ENCODE results near the gene OTOP2.
"Not testable (repeated sequence)": the region's sequence is repeated elsewhere in the genome, so short reads cannot be mapped to it uniquely, and the experiment has no call there.

OTOP2 gene

DNA sequence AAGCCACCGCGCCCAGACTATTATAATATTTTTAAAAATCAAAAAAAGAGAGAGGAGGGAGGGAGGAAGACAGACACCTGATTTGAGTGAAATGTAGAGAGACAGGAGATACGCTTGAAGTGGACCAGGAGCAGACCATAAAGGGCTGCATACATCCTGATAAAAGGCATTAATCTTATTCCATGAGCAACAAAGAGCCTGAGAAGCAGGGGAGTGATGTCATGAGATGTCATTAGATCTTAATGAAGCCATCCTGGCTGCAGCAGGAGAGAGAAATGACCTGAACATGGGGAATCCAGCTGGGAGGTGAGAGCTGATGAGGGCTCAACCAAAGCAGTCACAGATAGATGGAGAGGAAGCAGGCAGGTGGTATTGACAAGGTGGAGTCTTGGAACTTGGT lies 53.7 kb downstream of the OTOP2 start:
- no peak for DNase-seq

- DNase-seq = no peak
Measured at GRCh38 chr17:74978240-74978639, 54.2 kb downstream of the OTOP2 start.

GRCh38 chr17:74979408-74980146 lies 55.5 kb downstream of the OTOP2 start:
- DNase-seq = no peak

DNA sequence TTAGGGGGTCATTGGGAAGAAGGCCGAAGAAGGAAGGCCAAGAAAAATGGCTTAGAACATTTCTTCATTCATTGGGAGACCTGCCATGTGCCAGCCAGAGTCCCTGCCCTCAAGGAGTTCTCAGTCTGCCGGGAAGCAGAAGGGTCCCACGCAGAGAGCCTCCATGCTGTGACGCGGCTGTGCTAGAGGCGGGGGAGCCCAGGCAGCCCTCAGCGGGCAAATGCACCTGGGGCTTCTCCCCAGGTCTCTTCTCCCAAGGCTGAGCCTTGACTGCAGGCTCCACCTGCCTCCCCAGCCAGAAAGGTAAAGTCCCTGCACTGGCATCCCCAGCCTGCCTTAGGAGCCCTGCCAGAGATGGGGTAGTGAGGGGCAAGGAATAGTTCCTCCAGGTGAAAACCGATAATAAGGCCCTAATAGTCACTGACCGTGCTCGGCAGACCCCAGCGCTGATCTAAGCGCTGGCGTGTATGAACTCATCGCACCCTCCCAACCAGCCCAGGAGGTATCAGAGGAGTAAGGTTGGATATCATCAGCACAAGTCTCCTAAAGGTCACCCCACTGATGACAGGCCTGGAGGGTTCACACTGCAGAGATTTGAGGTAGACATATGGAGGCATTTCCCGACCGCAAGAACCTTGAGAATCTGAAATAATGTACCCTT lies 57.4 kb downstream of the OTOP2 start:
- no peak for DNase-seq

DNA sequence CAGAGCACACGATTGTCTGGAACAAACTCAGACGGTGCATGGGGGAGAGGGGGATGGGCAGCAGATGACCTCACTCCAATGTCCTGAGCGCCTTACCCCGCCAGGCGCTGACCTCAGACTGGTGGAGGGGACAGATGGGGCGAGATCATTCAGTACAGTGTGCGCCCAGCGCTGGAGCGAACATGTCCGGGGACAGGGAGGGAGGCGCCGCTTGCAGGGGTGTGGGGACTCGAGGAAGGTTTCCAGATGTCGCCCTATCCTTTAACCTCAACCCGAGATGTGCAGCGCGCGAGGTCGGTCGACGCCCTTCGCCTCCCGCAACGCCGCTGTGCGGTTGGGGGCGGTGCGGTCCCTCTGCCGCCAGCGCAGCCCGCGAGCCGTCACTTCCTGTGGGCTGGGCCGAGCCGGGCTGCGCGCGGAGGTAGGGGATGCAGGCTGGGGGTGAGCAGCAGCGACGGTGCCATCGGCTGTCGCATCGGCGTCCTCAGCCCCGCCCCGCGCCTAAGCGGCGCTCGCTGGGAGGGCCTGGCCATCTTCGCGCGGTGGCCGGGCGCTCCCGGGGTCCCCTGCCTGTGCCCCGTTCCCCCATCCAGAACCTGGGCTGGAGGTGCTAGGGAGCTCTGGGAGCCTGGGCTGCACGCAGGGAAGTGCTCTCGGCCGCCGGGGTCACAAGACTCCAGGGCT lies 58.0 kb downstream of the OTOP2 start:
- DNase-seq = peak; percentile 78

DNA sequence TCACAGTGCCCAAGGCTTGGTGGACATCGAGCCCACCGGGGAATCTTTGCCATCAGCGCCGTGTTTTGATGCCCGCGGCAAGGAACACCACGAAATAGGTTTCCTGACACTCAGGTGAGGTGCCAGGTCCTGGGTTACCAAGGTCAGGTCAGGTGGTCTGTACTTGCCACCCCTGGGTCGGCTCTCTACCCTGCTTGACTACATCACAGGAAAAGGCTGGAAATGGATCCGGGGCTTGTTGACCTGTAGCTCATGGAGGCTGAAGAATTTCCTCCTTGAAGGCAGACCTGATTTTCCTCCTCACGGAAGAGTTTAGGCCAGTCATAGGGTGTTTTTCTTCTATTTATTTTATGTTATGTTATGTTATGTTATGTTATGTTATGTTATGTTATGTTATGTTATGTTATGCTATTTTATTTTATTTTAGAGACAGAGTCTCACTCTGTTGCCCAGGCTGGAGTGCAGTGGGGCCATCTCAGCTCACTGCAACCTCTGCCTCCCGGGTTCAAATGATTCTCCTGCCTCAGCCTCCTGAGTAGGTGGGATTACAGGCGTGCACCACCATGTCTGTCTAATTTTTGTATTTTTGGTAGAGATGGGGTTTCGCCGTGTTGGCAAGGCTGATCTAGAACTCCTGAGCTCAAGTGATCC lies 58.7 kb downstream of the OTOP2 start:
- not testable (repeated sequence) for DNase-seq
